Mononuclear cell (primary cell): ENCODE measurements around the gene OR1J2. TPM values are rescaled to one million over a fixed set of nuclear protein-coding genes. Genes with fewer than 3 reads are reported as not detected.

Experiments
- H3K27me3 ChIP-seq: 2 replicates; pipeline ENCODE4 v1.6.0; 2011; ENCODE audit warnings: low read length, control low read depth; ENCODE audit not compliant: insufficient read depth
- H3K4me1 ChIP-seq: 2 replicates; pipeline ENCODE4 v1.5.1; 2011; ENCODE audit warnings: mild to moderate bottlenecking, low read length, control low read depth; ENCODE audit not compliant: insufficient read depth
- H3K4me3 ChIP-seq: 2 replicates; pipeline ENCODE4 v1.5.1; 2011; ENCODE audit warnings: mild to moderate bottlenecking, low read length, moderate library complexity
- H3K9me3 ChIP-seq: 2 replicates; pipeline ENCODE4 v1.5.1; 2011; ENCODE audit warnings: low read depth, mild to moderate bottlenecking, control low read depth, low read length
- total RNA-seq: library from RNA; depleted of rRNA; stranded (reverse); fragments of >200 nt; gene quantifications from one replicate; pipeline ENCODE4 v1.2.3, GENCODE V29; 2012

Gene OR1J2
- not detected for total RNA-seq

GRCh38 chr9:122510502-122510901 lies at the start of gene OR1J2:
OR1J2 (plus strand) TSS chr9:122510802; CDS start chr9:122510802, 0 bp downstream.
- H3K4me3 ChIP-seq = no peak within 1 kb of the TSS
- H3K4me1 ChIP-seq = no peaks in the 10 kb centered on the region
- H3K27me3 ChIP-seq = peaks cover 6% of the 10 kb centered on the region
- H3K9me3 ChIP-seq = no peaks in the 10 kb centered on the region

DNA sequence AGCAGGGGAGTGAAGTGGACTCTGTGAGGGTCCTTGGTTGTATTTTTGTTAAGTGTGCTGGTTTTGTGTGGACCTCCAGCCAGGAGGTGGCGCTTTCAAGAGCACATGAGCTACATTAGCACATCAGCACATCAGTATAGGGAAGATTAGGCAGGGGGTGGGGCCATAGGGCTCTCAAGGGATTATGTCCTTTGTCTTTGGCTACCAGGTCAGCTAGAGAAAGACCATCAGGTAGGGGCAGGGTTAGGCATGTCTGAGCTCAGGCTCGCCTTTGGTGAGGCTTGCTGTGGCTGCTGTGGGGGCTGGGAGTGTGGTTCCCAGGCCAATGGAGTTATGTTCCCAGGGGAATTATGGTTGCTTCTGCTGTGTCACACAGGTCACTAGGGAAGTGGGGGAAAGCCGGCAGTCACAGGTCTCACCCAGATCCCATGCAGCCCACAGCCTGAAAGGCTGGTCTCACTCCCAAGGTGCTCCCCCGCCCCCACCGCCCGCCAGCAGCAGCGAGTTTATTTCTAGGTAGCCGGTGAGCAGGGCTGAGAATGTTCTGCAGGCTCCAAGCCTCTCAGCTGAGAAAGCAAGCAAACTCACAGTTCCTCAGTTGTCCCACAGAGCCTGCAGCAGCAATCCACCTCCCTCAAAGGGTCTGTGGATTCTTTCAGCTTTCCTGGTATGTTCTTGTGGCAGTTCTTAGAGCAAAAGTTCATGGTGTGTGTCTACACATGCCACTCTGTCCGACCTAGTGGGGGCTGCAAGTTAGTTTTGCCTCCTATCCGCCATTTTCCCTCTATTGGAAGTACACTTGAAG lies 46.6 kb upstream of the OR1J2 start:
- no peak overlapping the region for H3K4me3 ChIP-seq
- no peaks in the 10 kb centered on the region for H3K9me3 ChIP-seq
- H3K27me3 ChIP-seq = peaks cover 20% of the 10 kb centered on the region
- H3K4me1 ChIP-seq = peaks cover 8% of the 10 kb centered on the region

DNA sequence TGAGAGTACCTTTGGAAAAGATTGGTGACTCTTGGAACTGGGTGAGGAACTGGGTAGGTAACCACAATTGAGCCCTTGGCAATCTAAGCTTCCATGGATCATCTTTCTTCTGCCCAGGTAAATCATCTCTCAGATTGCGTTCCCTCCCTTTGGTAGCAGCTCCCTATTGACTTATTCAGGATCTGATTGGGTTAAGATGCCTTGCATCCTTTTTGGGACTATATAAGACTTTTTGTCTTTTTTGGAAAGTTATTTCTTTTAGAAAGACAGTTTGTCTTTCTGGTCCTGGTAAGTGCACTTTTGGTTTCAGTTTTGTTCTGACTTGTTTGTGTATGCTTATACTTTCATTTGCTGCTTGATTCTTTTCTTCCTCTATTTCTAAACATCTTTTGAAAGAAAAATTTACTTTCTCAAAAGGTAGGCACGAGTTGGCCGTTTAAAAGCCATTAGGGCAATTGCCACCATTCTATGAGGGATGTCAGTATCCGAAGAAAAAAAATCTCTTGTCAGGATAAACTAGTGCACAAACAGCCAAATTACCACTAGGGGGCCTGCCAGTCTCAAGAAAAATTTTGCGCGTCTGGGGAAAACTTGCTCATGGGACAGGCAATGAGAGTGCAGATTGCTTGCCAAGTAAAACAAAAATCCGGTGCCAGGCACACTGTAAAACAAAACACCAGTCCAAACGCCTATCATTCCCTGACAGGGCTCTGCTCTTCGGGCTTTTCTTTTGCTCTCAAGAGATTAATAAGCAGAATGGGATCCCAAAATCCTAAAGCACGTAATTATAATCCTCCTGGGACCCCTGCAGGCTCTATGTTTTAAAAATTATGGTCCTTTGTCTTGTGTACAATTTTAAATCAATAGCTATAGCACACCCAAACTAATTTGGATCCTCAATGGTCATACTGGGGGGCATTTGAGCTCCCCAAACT lies 45.7 kb upstream of the OR1J2 start:
- peak overlapping the region; percentile 45 for H3K4me3 ChIP-seq
- H3K27me3 ChIP-seq = peaks cover 12% of the 10 kb centered on the region
- no peaks in the 10 kb centered on the region for H3K9me3 ChIP-seq
- H3K4me1 ChIP-seq = peaks cover 8% of the 10 kb centered on the region

DNA sequence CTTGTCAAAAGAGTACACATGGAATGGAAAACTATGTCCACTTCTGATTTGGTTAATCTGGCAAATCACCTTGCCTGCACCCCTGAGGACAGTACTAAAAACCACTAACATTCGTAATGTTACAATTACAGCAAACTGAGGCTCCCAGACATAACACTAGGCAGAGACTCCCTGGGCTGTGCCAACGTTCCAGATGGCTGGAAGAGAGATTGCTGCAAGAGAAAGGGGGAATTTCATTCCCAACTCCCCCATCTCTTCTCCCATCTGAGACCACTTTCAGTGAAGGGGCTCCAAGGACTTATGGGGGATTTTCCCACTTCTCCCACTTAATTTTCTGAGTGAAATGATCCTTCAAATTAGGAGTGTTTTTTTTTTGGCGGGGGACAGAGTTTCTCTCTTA lies 44.1 kb upstream of the OR1J2 start:
- peaks cover 7% of the 10 kb centered on the region for H3K27me3 ChIP-seq
- no peak overlapping the region for H3K4me3 ChIP-seq
- H3K4me1 ChIP-seq = peaks cover 8% of the 10 kb centered on the region
- H3K9me3 ChIP-seq = no peaks in the 10 kb centered on the region

GRCh38 chr9:122468735-122469134 lies 41.9 kb upstream of the OR1J2 start:
- Histone ChIP-seq H3K9me3 (no peaks in the 10 kb centered on the region), H3K4me1 (peaks cover 8% of the 10 kb centered on the region), H3K27me3 (no peaks in the 10 kb centered on the region), H3K4me3 (no peak overlapping the region)

DNA sequence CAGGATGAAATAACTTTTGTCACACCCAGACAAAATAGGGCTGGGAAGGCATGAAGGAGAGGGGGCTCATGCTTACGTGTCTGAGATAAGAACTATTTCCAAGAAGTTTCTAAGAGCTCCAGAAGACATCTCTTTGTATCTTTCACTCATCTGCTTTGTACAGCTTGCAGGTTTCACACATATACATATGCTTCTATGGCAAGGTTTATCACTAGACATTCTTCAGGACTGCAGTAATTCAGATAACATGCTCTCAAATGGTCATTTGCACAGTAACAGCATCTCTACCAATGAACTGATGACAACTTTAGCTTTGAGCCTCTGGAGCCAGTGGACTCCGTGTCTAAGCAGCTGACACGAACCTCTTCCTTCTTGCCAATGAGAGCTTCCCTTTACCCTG lies 36.0 kb upstream of the OR1J2 start:
- Histone ChIP-seq H3K27me3 (peaks cover 4% of the 10 kb centered on the region), H3K9me3 (no peaks in the 10 kb centered on the region), H3K4me1 (no peaks in the 10 kb centered on the region), H3K4me3 (no peak overlapping the region)

DNA sequence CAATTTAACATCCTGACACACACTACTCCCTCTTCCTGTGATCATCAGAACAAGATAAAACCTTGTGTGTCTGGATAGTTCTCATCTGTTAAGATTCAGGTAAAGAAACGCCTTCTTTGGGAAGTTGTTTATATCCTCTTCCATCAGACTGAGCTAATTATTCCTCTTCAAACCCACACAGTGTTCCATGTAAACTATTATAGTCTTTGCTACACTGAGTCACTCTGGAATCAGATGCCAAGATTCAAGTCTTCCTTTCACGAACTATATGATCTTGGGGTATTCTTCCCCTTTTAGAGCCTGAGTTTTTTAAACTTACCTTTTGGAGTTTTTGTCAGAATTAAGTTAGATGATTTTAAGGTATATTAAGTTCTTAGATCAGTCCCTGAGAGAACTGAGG lies 34.9 kb upstream of the OR1J2 start:
- H3K4me1 ChIP-seq = no peaks in the 10 kb centered on the region
- H3K4me3 ChIP-seq = no peak overlapping the region
- peaks cover 4% of the 10 kb centered on the region for H3K27me3 ChIP-seq
- H3K9me3 ChIP-seq = no peaks in the 10 kb centered on the region

- Histone ChIP-seq H3K4me1 (no peaks in the 10 kb centered on the region), H3K9me3 (no peaks in the 10 kb centered on the region), H3K4me3 (no peak overlapping the region), H3K27me3 (peaks cover 5% of the 10 kb centered on the region)
Measured at GRCh38 chr9:122477346-122477745, 33.3 kb upstream of the OR1J2 start.

DNA sequence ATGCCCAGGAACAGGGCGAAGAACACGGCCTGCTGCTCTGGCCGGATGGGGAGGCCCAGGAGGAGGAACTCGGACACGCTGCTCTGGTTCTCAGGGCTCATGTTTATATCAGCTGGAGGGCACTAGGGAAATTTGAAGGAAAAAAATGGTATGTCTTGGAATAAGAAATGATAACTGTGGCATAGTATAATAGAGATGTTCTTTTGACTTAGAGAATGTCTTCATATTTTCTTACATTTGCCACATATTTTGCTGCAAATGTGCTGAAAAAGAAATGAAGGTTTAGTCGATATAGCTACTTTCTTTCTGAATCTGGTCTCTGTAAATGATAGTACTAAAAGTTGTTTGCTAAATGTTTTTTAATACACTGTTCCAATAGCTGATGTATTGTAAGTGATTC lies 32.8 kb upstream of the OR1J2 start, which contains the start of gene OR1J1:
Gene OR1J1 (minus strand): TSS at position 101 of the 400 bp plus-strand sequence. CDS start 0 bp downstream, at position 101.
- Histone ChIP-seq H3K27me3 (peaks cover 7% of the 10 kb centered on the region), H3K4me1 (no peaks in the 10 kb centered on the region), H3K4me3 (no peak within 1 kb of the TSS), H3K9me3 (no peaks in the 10 kb centered on the region)

DNA sequence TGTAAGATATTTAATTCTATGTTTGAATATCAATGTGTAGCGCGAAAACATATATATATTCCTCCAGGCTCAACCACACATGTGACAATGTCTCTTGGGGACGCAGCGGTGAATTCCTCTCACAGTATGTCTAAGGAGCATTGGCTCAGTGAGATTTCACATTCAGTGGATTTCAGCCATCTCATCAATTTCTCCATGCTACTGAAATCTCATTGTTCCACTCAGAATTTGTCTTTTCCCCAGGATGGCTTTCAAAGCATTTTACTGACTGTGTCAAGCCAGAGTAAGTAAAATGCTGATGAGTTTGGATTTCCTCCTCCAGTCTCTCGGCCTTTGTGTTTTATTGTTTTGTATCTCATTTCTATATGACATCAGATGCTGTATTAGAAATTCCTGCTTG lies 31.5 kb upstream of the OR1J2 start:
- Histone ChIP-seq H3K4me1 (no peaks in the 10 kb centered on the region), H3K4me3 (no peak overlapping the region), H3K9me3 (no peaks in the 10 kb centered on the region), H3K27me3 (peaks cover 7% of the 10 kb centered on the region)

GRCh38 chr9:122498883-122499288 lies 11.7 kb upstream of the OR1J2 start:
- H3K4me3 ChIP-seq = no peak overlapping the region
- no peaks in the 10 kb centered on the region for H3K9me3 ChIP-seq
- H3K27me3 ChIP-seq = peaks cover 7% of the 10 kb centered on the region
- no peaks in the 10 kb centered on the region for H3K4me1 ChIP-seq

- no peak overlapping the region for H3K4me3 ChIP-seq
- no peaks in the 10 kb centered on the region for H3K4me1 ChIP-seq
- no peaks in the 10 kb centered on the region for H3K9me3 ChIP-seq
- peaks cover 6% of the 10 kb centered on the region for H3K27me3 ChIP-seq
Measured at GRCh38 chr9:122506964-122507363, 3.6 kb upstream of the OR1J2 start.

DNA sequence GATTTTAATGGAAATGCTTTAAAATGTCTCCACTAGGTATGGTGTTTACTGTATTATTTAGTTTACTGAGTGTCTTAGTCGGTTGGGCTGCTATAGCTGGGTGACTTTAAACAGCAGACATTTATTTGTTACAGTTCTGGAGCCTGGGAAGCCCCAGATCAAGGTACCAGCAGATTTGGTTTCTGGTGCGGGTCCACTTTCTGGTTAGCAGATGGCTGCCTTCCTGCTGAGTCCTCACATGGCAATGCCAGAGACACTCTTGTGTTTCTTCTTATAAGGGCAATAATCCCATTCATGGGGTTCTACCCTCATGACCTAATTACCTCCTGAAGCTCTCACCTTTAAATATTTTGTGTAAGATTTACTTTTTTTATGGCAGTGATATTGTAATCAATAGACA lies 7.6 kb downstream of the OR1J2 start:
- peaks cover 11% of the 10 kb centered on the region for H3K27me3 ChIP-seq
- no peaks in the 10 kb centered on the region for H3K9me3 ChIP-seq
- H3K4me3 ChIP-seq = no peak overlapping the region
- H3K4me1 ChIP-seq = no peaks in the 10 kb centered on the region

DNA sequence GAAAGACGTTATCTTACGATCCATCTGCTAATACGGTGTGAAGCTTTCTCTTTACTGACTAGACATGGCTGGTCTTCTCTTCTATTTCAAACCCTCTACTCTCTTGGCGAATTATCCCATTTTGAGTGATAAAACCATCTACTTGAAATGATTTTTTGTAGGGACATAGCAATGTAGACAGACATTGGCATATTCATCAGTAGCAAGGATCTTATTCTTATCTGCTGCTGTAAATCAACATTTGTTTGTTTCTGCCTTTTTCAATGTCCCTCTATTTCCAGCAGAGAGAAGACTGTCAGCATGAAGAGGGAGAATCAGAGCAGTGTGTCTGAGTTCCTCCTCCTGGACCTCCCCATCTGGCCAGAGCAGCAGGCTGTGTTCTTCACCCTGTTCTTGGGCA lies 8.2 kb downstream of the OR1J2 start, which contains the start of gene OR1J4:
Gene OR1J4 (plus strand): TSS at position 301 of the 400 bp plus-strand sequence. CDS start 0 bp downstream, at position 301.
- peaks cover 11% of the 10 kb centered on the region for H3K27me3 ChIP-seq
- no peaks in the 10 kb centered on the region for H3K4me1 ChIP-seq
- no peaks in the 10 kb centered on the region for H3K9me3 ChIP-seq
- no peak within 1 kb of the TSS for H3K4me3 ChIP-seq

DNA sequence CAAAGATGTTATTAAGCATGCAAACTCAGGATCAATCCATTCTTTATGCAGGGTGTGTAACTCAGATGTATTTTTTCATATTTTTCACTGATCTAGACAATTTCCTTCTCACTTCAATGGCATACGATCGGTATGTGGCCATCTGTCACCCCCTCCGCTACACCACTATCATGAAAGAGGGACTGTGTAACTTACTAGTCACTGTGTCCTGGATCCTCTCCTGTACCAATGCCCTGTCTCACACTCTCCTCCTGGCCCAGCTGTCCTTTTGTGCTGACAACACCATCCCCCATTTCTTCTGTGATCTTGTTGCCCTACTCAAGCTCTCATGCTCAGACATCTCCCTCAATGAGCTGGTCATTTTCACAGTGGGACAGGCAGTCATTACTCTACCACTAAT lies 8.8 kb downstream of the OR1J2 start:
- Histone ChIP-seq H3K27me3 (peaks cover 11% of the 10 kb centered on the region), H3K4me3 (no peak overlapping the region), H3K9me3 (no peaks in the 10 kb centered on the region), H3K4me1 (no peaks in the 10 kb centered on the region)
